Measurements from ENCODE around the gene PYCARD. TPM values are rescaled to one million over a fixed set of nuclear protein-coding genes. Genes with fewer than 3 reads are reported as not detected.
"Not testable (repeated sequence)": the region's sequence is repeated elsewhere in the genome, so short reads cannot be mapped to it uniquely, and the experiment has no call there.

Gene PYCARD
- total RNA-seq, 1 donor from 2014 or later: 8.2 TPM

DNA sequence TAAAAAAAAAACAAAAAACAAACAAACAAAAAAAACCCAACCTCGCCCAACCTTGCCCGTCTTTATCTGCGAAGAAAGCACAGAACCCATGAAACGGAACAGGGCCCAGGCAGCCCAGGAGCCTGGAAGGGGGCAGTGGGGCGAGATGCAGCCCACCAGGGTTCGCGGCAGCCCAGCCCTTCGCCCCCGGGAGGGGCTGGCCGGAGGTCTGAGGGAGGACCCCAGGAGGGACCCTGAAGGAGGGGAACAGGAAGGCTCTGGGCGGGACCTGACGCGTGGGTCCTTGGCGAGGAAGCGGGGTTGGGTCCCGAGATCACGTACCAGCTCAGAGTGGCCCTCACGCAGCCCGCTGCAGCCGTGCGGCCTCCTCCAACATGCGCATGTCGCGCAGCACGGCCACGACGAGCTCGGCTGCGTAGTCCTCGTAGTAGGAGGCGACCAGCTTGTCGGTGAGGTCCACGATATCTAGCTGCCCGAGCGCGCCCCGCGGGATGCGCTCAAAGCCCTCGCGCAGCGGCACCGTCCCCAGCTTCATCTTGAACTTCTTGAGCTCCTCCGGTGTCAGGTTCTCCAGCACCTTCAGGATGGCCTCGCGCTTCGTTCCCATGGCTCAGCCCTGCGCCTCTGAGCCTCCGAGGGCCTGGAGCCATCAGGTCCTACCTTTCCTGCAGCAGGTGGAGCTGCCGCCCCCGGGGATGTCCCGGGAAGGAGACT, 14.0 kb upstream of the PYCARD start, which contains the start of gene PYDC1:
TSS of gene PYDC1 (minus strand) at position 714 of the 714 bp plus-strand sequence. CDS start at position 607, 107 bp downstream.
- ATAC-seq (ENCODE audit: poor library complexity) (peak; percentile 7), DNase-seq (peak; percentile 56)
- intact Hi-C loops (cut with DNase I): no loop called here

DNA sequence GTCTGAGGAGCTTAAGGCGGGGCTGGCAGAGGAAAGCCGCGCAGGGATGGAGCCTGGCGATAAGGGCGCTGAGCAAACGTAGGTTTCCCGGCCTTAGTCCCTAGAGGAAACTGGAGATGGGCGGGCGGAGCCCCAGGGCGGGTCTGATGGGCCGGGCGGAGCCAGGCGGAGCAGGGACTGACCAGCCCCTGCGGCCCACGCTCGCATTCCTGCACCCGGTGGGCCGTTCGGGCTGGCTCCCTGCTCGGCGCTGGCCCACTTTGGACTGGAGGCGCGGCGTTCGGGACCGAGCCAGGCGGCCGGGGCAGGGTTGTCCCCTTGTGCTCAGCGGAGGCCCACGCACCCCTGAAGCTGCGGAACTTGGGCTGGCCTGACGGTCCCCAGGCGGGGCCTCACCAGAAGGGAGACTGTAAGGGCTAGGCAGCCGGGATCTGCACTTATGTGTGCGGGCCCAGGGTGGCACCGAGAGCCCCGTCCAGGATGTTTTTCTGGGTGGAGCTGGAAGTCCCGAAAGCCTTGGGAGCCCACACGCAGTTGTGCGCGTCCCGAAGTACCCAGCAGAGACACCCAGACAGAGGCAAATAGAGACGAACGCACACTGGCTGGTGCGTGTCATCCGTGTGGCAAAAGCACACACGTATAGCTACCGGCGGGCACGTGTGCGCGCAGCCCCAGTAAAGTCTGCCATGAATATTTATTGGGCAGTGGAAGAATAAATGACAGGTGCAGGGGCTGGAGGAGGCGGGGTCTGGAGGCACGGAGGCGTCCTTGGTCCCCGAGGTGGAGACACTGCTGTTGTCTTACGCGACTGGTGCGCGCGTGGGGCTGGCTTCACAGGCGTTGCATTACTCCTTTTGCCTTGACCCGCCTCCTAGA, 13.0 kb upstream of the PYCARD start:
- intact Hi-C loops (cut with DNase I): no loop called here
- DNase-seq: peak; percentile 71
- peak; percentile 89 for ATAC-seq (ENCODE audit: poor library complexity)

DNA sequence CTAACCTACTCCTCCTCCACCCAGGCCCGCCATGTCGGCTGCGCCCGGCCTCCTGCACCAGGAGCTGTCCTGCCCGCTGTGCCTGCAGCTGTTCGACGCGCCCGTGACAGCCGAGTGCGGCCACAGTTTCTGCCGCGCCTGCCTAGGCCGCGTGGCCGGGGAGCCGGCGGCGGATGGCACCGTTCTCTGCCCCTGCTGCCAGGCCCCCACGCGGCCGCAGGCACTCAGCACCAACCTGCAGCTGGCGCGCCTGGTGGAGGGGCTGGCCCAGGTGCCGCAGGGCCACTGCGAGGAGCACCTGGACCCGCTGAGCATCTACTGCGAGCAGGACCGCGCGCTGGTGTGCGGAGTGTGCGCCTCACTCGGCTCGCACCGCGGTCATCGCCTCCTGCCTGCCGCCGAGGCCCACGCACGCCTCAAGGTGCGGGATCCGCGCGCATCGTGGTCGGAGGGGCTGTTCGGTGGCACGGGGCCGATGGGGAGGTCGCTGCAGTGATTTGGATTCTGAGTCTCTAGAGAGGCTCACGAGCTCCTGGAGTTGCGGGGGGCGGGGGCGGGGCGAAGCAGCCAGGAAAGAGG, 12.2 kb upstream of the PYCARD start:
- intact Hi-C loops (cut with DNase I): no loop called here
- ATAC-seq (ENCODE audit: poor library complexity) (peak; percentile 54), DNase-seq (peak; percentile 46)

DNA sequence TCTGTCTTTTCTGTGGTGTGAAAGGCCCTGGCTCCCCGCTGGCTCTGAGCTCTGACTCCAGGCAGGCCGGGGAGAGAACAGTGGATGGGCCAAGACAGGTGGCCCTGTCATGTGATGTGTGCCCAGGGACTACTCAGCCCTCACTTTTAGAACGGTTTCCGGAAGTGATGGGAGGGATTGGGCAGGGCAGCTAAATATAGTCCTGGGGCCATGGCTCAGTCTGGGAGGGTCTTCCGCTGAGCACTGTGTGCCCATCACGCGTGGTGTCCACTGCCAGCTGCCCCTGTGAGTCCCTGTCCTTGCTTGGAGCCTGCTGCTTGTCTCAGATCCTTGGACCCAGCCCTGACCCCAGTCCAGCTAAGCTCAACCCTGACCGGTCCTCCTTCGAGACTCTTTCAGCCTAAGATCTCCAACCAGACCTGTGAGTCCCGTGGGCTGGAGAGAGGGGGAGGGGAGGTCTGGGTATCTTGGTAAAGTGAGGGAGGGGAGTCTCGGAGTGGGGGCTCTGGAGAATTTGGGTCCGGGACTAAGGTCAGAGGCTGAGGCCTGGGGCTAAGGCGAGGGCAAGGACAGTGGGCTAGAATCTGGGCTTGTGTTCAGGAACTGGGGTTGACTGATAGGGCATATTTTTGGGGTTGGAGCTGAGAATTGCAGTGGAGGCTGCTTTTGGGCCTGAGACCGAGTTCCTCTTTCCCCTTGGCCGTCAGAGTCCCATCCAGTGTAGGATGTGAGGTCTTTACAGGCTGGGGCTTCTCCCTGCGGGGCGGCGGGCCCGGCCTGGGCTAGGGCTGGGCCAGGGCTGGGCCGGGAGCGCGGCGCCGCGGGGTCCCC, 11.5 kb upstream of the PYCARD start, which contains the start of gene TRIM72:
TSS of gene TRIM72 (plus strand) at position 243 of the 831 bp plus-strand sequence. CDS start 620 bp downstream, outside the sequence.
- intact Hi-C loops (cut with DNase I): no loop called here
- DNase-seq: no peak
- ATAC-seq (ENCODE audit: poor library complexity): peak; percentile 22

DNA sequence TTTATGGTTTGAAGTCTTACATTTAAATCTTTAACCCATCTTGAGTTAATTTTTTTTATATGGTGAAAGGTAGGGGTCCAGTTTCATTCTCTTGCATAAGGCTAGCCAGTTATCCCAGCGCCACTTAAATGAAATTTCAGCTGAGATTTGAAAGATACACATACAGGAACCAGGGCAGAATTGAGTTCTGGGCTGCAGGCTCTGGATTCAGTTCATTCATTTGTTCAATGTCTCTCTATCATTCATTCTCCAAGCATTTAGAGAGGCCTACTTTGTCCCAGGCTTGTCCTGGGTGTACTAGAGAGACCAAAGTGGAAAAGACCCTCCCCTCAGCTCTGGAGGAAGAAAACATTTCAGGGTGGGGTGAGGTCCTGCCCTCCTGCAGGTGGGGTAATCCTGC, 10.8 kb upstream of the PYCARD start:
- ATAC-seq (ENCODE audit: poor library complexity) (no peak), DNase-seq (no peak)
- intact Hi-C loops (cut with DNase I): no loop called here

DNA sequence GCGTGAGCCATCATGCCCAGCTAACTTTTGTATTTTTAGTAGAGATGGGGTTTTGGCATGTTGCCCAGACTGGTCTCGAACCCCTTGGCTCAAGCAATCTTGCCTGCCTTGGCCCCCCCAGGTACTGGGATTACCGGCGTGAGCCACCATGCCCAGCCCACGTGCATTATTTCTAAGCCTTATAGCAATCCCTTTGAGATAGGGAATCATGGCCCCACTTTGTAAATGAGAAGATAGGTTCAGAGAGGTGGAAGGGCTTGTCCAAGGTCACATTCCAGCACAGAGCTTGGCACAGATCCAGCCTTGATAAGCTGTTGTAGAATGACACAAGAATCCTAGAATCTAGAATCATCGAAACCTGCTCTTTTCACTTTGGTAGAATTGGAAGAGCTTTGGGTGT, 4.2 kb upstream of the PYCARD start:
- ATAC-seq (ENCODE audit: poor library complexity): no peak
- intact Hi-C loops (cut with DNase I): no loop called here
- DNase-seq: no peak

DNA sequence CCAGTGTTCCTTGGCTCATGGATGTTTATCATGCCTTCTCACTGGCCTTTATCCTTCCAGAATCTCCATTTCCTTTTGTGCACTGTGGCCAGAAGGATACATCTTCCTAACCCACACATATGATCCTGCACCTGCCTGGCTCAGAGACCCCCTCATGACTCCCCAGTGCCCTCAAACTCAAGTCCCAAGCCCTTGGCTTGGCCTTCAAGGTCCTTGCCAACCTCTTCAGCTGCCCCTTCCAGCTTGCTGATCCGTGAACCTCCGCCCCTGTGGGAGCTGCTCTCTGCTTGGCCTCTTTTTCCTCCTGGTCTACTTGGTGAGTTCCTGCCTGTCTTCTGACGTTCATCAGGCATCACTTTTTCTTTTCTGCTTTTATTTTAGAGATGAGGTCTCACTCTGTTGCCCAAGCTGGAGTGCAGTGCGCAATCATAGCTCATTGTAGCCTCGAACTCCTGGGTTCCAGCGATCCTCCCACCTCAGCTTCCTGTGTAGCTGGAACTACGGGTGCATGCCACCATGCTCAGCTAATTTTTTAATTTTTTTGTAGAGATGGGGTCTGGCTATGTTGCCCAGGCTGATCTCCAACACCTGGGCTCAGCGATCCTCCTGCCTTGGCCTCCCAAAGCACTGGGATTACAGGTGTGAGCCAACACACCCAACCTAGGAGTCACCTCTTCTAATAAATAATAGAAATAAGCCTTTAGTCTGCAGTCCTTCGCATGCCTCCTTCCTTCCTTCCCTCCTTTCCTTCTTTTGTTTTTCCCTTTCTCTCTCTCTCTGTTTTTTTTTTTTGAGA, 2.5 kb upstream of the PYCARD start:
- ATAC-seq (ENCODE audit: poor library complexity) (no peak), DNase-seq (no peak)
- intact Hi-C loops (cut with DNase I): no loop called here

DNA sequence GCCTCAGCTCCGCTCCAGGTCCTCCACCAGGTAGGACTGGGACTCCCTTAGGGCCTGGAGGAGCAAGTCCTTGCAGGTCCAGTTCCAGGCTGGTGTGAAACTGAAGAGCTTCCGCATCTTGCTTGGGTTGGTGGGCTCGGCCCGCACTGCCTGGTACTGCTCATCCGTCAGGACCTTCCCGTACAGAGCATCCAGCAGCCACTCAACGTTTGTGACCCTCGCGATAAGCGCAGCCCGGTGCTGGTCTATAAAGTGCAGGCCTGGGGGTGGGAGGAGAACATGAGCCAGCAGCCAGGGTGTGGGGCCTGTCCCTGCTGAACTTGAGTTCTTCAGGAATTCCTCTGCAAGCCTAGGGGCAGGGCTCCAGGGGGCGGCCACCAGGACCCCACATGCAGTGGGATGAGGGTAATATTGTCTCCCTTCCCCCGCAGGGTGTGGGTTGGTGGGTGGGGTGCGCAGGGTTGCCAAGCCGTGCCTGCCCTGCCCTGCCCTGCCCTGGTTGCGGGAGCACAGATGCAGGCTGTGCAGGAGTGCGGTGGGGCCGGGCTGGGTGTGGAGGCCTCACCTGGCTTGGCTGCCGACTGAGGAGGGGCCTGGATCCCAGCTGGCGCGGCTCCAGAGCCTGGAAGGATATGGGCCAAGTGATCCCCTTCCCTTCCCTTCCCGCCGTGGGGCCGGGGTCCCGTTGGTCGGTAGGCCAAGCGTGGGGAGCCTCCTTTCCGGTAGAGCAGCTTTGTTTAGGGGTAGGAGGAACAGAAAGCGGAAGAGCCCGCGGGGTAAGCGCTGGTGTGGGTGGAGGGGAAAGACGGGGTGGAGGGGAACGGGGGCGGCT, 762 bp downstream of the PYCARD start:
- DNase-seq (peak; percentile 64), ATAC-seq (ENCODE audit: poor library complexity) (peak; percentile 76)
- intact Hi-C loops (cut with DNase I): no loop called here

DNA sequence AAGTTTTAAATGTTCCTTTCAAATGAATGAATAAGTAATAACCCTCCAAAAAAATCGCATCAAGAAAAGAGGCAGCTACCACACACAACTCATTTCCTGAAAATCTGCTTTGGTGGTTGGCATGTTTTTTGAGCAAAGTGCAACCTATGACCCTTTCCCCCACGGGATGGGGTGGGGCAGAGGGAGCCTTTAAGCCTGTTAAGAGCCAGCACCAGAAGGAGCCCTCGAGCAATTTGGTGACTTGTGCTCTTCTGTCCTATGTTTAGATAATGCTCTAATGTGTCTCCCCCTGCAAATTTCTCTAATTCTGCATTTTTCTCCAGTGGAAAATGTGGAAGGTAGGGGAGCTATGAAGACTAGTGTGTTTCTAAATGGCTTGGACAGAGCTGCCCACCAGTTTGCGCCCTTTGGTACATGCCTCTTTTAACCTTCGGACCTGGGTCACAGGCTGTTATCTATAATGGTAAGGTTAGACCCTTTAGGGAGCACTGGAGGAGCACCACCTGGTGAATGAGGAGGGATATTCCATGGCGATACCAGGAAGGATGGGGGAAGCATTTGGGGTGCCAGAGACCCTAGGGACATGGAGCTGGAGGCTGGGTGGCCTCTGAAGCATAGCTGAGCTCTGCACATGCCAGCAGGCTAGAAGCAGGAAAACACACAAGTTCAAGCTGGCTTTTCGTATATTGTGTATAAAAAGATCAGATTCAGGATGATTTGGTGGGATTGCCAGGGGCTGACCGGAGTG, 1.6 kb downstream of the PYCARD start:
- DNase-seq (no peak), ATAC-seq (ENCODE audit: poor library complexity) (no peak)
- intact Hi-C loops (cut with DNase I): no loop called here

DNA sequence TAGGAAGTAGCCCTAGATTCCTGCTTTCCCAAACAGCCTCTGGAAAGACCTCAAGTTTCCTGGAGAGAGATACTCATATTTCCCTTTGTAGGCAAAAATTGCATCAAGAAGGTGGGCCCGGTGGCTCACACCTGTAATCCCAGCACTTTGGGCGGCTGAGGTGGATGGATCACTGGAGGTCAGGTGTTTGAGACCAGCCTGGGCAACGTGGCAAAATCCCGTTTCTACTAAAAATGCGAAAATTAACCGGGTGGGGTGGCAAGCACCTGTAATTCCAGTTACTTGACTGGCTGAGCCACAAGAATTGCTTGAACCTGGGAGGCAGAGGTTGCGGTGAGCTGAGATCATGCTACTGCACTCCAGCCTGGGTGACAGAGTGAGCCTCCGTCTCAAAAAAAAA, 2.4 kb downstream of the PYCARD start:
- intact Hi-C loops (cut with DNase I); DNase-seq; ATAC-seq (ENCODE audit: poor library complexity): not testable (repeated sequence)

DNA sequence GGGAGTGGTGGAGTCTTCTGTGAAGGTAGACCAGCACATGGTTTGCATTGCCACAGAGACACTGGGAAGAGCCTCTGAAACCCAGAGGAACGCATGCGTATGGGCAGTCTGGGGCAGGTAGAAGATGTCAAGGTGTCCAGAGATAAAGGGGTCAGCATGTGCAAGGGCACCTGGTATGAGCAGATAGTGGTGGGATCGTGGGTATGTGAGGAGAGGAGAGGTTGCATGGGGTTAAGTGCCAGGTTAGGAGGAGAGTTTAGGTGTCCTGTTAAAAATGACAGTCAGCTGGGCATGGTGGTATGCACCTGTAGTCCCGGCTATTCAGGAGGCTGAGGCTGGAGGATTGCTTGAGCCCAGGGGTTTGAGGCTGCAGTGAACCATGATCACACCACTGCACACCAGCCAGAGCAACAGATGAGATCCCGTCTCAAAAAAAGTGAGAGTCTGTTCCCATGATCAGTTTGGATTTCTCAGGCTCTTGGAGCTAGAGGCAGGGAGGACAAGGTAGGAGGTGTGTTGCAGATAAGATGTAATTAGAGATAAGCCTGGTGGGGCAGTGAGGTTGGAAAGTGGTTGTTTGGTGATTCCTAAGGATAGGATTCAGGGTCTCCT, 3.0 kb downstream of the PYCARD start:
- intact Hi-C loops (cut with DNase I): no loop called here
- ATAC-seq (ENCODE audit: poor library complexity) (no peak), DNase-seq (no peak)

DNA sequence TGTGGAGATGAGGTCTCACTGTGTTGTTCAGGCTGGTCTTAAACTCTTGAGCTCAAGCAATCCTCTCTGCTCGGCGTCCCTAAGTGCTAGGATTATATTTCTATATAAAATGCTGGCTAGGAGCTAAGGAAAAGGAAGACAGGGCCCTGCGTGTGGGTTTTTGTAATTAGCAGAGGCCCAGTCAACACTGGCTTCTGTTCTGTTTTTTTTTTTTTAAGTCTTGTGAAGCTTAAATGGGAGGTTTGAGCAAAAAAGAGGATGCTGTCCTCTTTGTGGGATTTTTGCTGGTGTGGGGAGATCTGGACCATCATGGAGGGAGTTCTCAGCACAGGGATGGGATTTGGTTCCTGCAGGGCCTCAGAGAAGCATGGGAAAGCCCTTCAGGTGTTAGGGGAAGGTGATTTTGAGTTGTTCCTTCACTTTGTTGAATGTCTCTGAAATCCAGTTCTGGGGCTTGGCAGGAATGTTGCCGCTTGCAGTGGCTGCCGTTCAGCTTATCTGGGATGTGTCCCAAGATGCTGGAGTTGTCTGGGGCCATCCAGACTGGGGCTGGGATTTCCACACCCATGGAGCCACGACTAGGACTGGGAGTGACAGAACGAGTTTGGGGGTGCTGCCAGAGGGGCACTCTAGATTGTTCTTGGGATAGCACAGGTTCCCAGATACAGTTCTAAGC, 4.2 kb downstream of the PYCARD start:
- DNase-seq (no peak), ATAC-seq (ENCODE audit: poor library complexity) (no peak)
- intact Hi-C loops (cut with DNase I): no loop called here

DNA sequence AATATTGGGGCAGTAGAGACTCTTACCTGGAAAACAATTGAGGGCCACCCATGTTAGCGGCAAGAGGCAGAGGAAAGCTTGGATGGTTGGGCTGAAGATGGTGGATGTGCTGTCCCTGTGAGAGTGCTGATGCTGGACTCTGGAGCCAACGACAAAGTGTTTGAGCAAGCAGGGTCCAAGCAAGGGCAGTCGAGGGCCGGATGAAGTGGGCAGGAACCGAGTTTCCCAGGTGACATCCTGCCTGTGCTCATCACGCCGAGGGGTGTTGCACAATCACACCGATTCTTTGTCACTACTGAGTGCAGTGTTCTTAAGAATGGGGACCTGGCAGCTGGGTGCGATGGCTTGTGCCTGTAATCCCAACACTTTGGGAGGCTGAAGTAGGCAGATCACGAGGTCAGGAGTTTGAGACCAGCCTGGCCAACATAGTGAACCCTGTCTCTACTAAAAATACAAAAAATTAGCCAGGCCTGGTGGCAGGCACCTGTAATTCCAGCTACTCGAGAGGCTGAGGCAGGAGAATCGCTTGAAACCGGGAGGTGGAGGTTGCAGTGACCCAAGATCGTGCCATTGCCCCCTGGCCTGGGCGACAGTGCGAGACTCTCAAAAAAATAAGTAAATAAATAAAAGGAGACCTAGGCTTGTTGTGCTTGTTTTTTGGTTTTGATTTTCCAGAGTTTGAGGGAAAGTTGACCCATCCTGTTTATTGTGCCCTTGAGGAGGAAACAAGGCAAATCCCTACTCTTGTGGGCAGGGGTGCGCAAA, 6.1 kb downstream of the PYCARD start:
- DNase-seq (no peak), ATAC-seq (ENCODE audit: poor library complexity) (no peak)
- intact Hi-C loops (cut with DNase I): no loop called here

DNA sequence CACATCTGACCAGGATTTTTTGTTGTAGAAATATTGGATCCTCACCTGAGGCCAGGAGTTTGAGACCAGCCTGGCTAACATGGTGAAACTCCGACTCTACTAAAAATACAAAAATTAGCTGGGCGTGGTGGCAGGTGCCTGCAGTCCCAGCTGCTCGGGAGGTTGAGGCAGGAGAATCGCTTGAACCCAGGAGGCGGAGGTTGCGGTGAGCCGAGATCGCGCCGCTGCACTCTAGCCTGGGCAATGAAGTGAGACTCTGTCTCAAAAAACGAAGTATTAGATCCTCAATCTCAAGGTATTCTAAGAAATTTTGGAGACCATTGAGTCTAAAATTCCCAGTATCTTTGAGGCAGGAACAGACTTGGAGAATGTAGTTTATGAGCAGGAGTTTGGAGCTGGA, 6.7 kb downstream of the PYCARD start:
- intact Hi-C loops (cut with DNase I); ATAC-seq (ENCODE audit: poor library complexity): not testable (repeated sequence)

DNA sequence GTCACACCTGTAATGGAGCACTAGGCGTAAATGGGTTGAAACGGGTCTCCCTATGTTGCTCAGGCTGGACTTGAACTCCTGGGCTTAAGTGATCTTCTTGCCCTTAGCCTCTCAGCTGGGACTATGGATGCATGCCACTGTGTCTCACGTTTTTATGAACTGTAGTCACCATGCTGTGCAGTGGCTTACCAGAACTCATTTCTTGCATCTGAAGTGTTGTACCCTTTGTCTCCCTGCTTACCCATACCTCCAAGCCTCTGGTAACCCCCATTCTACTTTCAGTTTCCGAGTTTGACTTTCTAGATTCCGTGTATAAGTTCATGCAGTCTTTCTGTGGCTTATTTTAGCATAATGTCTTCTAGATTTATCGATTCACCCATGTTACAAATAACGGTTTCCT, 7.7 kb downstream of the PYCARD start:
- DNase-seq (no peak), ATAC-seq (ENCODE audit: poor library complexity) (no peak)
- intact Hi-C loops (cut with DNase I): no loop called here

More for the DNA sequence above, 6.7 kb downstream of the PYCARD start:
- DNase-seq: not testable (repeated sequence)

Data from Right ventricle myocardium superior (tissue), 1 donor.